HPDE6-E6E7 (cell line): ENCODE data around the gene KRTAP10-10.
"Not testable (repeated sequence)": the region's sequence is repeated elsewhere in the genome, so short reads cannot be mapped to it uniquely, and the experiment has no call there.

Experiments
- DNase-seq: peaks from one replicate; pipeline ENCODE4 v3.0.0; 2011; ENCODE audit warnings: missing footprints; ENCODE audit errors: extremely low spot score

KRTAP10-10 gene

DNA sequence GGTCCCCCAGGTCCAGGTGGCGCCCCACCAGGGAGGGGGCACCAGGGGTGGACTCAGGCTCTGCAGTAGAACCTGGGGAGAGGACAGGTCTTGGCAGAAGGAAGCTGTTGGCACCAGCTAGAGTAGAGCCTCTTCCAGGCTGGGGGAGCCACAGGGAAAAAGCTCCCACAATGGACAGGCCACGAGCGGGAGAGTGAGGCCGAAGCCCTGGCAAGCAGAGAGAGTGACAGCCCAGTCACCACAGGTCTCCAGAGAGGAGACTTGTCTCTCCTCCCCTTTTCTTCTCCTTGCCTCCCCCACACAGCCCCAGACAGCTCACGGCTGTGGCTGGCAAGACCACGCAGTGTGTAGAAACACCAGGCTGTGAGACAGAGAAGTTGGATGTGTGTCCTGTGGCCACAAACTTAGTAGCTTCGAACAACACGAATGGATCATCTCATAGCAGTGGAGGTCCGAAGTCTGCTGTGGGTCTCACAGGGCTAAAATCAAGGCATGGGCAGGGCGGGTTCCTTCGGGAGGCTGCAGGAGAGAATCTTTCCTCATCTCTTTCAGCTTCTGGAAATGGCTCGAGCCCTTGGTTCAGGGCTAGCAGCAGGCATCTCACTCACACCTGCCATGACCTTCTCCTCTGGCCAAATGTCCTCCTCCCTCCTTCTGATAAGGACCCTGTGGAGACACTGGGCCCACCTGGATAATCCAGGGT lies 14.0 kb downstream of the KRTAP10-10 start:
- no peak for DNase-seq

DNA sequence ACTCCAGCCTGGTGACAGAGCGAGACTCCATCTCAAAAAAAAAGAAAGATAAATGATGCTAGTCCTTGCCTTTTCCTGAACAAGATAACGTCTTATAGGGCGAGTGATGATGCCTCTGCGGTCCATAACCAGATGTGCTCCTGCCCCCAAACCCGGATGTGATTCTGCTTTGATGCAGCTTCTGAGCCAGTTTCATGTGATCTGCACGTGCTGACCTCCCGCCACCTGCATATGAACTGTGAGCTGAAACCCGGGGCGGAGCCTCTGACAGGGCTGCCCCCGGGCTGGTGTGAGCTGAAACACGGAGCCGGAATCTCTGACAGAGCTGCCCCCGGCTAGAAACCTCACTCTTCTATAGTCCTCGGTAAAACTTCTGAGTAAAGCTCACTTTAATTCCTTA lies 16.0 kb downstream of the KRTAP10-10 start:
- no peak for DNase-seq

DNA sequence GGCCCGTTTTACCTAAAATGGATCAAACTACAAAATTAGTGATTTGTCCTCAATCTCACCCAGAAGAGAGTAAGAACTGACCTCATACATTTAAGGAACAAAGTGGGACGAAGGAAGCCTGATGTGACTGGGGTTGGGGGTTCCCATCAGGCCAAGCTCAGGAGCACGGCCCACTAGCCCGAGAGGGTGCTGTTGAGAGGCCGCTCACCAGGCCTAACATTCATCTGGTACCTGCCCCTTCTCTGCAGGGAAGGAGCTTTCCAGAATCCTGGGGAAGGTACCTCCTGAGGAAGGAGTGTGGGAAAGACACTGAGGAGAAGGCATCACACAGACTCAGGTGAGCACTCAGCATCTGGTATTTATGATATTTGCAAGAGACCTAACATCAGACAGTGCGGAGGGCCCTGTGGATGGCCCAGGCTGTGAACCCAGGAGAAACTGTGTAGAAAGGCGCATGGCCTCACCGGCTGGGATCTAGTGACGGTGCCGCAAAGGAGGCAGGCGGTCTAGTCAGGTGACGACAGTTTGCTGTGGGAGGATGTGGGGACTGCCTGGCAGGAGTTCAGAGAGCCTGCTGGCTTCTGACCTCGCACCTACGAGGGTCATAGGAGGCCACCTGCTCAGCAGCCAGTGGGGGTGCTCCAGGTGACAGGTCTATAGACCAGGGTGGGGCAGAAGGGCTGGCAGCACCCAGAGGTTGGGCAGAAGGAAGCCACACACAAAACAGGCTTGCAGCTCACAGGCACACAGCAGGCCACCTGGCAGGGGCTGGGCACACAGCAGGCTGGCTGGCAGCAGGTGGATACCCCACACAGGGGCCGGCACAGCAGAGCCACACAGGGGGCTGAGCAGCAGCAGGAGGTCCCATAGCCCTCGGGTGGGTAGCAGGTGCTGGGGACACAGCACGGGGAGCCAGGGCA lies 16.8 kb downstream of the KRTAP10-10 start:
- no peak for DNase-seq

DNA sequence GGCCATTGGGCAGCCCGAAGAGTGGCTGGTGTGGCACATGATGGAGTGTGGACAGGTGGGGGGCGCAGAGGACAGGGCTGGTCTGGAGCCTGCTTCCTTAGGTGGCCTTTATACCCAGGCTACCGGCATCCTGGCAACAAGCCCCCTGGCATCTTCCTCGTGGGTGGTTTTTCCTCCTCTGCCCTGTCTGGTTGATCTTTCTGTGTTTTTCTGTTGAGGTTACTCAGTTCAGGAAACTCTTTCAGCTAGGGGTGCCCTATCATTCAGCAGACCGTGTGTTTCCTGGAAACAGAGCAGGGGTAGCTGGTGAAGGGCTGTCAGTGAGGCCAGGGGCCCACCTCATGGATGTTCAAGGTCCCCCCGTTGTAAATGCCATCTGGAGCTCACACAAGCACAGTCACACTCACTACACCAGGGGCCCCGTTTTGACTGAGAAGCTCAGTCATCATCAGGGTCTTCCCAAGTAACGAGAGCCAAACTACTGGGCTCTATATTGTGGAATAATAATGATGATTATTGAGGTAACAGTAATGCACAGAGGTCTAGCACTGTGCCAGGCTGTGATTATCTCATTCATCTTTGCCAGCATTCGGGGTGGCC lies 17.5 kb downstream of the KRTAP10-10 start, which contains the start of gene KRTAP12-4:
TSS of gene KRTAP12-4 (minus strand) at position 84 of the 600 bp plus-strand sequence. CDS start at position 39, 45 bp downstream.
- no peak for DNase-seq

DNA sequence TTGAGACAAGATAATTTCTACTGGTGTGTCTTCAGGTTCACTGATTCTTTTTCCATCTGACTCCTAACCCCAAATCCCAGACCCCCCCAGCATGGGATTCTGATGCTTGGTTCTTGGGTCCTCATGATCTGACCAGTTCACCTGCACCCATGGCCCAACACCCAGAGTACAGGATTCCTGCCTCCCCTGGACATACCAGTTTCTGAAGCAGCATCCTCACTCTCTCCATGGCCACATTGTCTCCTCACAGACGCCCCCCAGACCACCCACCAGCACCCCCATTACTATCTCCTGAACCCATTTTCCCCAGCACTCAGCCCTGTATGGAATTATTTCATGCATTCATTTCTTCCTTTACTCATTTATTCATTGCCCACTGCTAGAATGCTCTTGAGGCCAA lies 19.7 kb downstream of the KRTAP10-10 start:
- no peak for DNase-seq

DNA sequence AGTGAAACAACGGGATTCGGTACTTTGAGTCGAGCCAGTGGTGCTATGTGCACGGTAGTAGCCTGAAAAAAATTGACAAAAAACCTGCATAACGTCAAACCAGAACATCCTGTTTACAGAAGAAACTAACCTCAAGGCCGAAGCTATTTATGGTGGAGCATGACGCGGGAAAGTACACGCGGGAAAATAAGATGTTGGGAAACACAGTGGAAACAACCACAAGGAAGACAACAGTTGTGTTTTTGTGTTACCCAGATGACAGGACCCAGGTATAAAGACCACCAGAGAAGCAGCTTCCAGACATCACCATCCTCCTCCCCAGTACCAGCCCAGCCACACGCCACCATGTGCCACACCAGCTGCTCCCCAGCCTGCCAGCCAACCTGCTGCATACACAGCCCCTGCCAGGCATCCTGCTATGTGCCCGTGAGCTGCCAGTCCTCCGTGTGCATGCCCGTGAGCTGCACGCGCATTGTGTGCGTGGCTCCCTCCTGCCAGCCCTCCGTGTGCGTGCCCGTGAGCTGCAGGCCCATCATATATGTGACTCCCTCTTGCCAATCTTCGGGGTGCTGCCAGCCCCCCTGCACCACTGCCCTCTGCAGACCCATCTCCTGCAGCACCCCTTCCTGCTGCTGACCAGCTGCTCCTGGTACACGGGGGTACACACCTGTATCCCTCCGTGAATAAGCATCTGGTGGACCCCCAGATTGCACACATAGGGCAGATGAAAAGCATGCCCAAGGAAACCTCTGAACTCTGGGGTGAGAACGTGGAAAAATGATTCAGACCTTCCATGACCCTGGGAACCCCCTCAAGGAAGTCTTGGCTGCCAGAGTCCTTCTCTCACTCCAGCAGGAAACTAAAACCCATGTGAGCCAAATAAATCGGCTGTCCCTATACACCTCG lies 20.7 kb downstream of the KRTAP10-10 start, which contains the start of gene KRTAP12-3:
TSS of gene KRTAP12-3 (plus strand) at position 298 of the 906 bp plus-strand sequence. CDS start at position 346, 48 bp downstream.
- no peak for DNase-seq

DNA sequence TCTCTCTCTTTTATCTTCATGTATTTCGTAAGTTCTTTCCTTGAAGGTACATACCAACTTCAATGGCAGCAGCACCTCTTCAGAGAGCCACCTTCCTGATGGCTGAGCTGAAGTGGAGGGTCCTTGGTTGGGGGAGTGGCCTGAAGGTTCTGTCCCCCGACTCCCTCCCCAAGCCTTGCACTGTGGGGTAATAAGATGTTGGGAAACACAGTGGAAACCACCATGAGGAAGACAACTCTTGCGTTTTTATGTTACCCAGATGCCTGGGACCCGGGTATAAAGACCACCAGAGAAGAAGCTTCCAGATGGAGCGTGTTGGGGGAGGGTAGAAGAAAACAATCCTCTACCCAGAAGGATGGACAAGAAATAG lies 21.4 kb downstream of the KRTAP10-10 start:
- DNase-seq: no peak

DNA sequence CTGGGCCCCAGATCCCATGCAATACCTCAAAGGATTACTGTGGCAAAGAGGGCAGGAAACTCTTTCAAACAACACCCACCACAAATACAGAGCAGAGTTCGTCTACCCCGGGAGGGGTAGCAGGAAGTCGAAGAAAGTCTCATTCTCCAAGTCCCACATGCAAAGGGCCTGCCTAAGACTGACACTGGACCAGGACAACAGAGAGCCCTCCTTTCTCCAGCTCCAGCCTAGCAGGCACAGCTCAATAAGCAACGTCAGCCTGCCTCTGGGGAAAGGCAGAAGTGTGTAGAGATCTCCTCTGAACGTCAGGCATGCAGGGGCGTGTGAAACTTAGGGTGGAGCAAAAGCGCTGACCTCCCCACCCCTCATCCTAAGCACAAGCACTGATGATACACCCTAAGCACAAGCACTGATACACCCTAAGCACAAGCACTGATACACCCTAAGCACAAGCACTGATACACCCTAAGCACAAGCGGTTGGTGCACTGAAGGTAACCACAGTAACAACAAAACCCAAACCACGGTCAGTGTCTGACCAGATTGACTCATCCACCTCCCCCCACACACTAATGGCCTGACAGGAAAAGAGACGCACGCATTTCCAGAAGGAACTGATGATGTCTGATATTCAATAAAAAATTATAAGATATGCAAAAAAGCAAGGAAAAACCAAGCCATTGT lies 21.9 kb downstream of the KRTAP10-10 start:
- DNase-seq: no peak

DNA sequence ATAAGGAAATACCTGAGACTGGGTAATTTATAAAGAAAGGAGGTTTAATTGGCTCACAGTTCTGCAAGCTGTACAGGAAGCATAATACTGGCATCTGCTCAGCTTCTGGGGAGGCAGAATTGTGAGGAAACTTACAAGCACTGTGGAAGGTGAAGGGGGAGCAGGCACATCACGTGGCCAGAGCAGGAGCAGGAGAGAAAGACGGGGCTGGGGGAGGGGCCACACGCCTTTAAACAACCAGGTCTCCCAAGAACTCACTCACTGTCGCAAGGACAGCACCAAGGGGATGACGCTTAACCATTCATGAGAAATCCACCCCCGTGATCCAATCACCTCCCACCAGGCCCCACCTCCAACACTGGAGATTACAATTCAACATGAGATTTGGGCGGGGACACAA lies 24.4 kb downstream of the KRTAP10-10 start:
- DNase-seq: not testable (repeated sequence)

DNA sequence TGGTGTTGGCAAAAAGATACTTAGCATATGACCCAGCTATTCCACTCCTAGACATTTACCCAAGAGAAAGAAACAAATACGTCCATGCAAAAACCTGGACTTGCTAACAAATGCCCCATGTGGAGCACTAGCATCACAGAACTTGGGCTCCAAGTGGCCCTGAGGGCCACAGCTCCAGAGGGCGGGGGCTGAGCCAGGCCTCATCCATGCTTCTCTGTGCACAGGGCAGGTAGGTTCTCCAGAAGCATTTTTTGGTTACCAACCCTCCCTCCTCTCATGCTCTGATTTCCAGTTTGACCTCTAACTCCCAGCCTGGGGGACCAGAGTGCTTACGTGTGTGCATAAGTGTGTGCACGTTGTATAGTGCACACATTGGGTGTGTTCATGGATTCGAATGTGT lies 27.5 kb downstream of the KRTAP10-10 start:
- no peak for DNase-seq

DNA sequence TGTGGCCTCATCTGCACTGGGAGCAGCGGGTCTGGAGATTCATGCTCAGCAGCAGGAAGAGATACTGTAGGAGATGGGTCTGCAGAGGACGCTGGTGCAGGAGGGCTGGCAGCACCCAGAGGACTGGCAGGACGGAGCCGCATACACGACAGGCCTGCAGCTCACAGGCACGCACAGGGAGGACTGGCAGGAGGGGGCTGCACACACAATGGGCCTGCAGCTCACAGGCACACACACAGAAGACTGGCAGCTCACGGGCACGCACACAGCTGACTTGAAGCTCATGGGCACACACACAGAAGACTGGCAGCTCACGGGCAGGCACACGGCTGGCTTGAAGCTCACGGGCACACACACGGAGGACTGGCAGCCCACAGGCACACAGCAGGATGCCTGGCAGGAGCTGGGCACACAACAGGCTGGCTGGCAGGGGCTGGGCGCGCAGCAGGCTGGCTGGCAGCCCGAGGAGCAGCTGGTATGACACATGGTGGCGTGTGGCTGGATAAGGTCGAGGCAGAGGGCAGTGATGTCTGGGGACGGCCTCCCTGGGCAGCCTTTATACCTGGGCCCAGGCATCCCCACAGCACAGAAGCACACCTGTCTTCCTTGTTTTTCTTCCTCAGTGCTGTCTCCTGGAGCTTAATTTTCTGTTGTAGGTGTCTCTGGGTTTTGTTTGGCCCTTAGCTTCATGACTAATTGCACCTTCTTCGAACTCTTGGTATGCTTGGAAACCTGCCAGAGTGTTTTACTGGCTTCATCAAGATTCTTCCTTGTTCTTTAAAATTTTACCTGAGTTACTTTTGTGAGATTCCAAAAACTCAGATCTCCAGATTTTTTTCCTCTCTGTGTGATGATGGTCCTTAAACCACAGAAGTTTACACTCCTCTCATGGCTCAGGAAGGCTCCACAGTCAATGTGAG lies 29.5 kb downstream of the KRTAP10-10 start, which contains the start of gene KRTAP12-2:
TSS of gene KRTAP12-2 (minus strand) at position 527 of the 920 bp plus-strand sequence. CDS start at position 486, 41 bp downstream.
- no peak for DNase-seq

DNA sequence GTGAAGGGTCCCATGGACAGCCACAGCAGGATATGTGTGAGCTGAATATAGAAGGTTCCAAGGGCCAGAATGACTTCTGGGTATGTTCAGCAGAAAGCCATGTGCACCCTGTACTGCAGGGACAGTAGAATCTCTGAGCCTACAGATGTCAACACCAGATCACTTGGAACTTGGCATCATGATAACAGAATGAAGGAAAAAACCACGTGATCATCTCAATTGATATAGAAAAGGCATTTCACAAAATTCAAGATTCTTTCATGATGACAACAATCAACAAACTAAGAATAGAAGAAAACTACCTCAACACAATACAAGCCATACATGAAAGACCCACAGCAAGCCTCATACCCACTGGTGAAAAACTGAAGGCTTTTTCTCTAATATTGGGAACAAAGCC lies 30.5 kb downstream of the KRTAP10-10 start:
- no peak for DNase-seq

DNA sequence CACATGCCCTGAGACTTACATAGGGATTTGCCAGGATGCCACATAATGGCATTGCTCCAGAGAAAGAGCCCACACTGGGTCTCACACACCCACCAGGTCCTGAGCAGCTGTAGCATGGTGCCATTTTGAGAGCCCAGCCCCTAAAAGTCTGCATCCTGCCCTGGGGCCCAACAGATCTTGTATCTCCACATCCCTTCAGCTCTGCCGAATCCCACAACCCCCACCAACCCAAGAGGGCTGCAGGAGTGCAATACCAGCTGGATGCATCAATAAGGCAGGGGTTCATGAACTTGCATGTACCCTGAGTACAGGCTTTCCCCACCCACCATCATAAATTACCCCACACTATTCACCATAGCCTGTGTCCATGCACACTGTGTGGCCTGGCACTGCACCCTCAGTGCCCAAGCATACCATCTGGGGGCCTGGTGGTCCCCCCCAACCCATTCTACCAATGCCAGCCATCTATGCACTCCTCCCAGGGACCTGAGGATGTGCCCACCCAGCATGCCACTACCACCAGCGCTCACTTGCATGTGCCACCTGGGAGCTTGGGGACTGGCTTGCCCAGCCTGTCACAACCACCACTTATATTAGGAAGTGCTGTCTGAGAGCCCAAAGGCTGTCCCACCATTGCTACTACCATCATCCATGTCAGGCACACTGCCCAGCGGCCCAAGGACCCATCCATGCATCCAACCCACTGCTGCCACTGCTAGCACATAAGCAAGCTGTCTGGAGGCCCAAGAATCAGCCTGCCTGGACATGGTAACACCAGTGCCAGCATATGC lies 33.7 kb downstream of the KRTAP10-10 start:
- no peak for DNase-seq

DNA sequence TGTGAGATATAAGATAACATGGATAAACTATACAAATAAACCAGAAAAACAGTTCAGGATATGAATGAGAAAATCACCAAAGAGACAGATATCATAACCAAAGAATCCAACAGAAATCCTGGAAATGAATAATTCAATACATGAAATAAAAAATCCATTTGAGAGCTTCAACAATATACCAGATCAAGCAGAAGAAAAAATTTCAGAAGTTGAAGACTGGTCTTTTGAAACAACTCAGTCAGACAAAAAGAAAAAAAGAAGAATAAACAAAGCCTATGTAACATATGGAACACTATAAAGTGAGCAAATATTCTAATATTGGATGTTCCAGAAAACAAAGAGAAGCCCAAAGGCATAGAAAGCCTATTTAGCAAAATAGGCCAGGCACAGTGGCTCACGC lies 34.8 kb downstream of the KRTAP10-10 start:
- no peak for DNase-seq

DNA sequence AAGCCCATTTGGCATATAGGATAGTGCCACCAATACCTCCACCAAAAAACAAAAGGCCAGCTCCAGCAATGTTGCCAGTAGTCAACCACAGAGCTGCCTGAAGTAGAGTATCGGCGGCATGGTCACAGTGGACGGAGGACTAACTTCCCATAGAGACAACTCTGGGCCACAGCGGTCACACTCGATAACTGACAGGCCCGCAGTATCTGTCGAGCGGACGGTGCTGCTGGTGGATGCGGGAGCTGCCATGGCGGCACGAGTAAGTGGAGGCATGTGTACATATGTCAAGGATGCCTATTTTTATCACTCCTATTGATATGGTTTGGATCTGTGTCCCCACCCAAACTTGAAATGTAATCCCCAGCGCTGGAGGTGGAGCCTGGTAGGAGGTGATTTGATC lies 40.7 kb downstream of the KRTAP10-10 start:
- no peak for DNase-seq

DNA sequence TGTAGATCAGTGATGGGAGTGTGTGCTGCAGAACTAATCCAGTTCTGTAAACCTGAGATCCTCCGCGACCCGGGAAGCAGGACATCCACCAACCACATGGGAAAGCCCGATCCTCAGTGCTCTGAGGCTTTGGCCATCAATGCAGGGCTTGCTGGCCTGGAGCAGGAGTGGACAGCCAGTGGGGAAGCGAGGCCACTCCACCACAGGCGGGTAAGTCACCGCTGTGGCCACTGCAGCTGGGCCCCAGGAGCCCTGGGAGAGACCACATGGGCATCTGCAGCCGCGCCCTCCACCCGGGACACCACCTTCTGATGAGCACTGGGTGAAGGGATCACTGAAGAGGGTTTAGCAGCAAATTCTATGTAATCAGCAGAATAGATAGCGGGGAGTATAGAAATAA lies 44.0 kb downstream of the KRTAP10-10 start:
- DNase-seq: no peak

DNA sequence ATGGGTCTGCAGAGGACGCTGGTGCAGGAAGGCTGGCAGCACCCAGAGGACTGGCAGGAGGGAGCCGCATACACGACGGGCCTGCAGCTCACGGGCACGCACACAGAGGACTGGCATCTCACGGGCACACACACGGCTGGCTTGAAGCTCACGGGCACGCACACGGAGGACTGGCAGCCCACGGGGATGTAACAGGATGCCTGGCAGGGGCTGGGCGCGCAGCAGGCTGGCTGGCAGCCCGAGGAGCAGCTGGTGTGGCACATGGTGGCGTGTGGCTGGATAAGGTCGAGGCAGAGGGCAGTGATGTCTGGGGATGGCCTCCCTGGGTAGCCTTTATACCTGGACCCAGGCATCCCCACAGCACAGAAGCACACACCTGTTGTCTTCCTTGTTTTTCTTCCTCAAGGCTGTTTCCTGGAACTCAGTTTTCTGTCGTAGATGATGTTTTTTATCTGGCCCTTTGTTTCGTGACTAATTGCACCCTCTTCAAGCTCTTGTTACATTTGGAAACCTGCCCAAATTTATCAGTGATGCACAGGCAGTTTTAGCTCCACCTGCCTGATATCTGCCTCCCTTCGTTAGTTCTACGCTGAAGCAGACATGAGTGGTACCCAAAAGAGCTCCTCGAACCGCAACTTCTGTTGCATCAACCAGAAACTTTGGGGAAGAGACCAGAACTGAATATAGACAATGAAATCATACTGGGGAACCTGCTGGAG lies 44.9 kb downstream of the KRTAP10-10 start, which contains the start of gene KRTAP12-1:
TSS of gene KRTAP12-1 (minus strand) at position 303 of the 719 bp plus-strand sequence. CDS start at position 263, 40 bp downstream.
- no peak for DNase-seq
